NT2/D1 (cell line): ENCODE data around the gene RAPH1.

Source experiments
- DNase-seq: peaks from one replicate; pipeline ENCODE4 v3.0.0-alpha.2; 2011; ENCODE audit warnings: low read depth, low spot score
- H3K27me3 ChIP-seq: 2 replicates; pipeline ENCODE4 v1.6.0; 2011; ENCODE audit warnings: mild to moderate bottlenecking; ENCODE audit not compliant: insufficient read length, insufficient read depth
- H3K36me3 ChIP-seq: 2 replicates; pipeline ENCODE4 v1.6.1; 2011; ENCODE audit warnings: mild to moderate bottlenecking, low read length, mixed read lengths; ENCODE audit not compliant: insufficient read depth, insufficient read length
- H3K4me1 ChIP-seq: 2 replicates; pipeline ENCODE4 v1.5.1; 2011; ENCODE audit not compliant: insufficient read depth, insufficient read length
- H3K4me3 ChIP-seq: 2 replicates; pipeline ENCODE4 v1.5.1; 2011; ENCODE audit warnings: low read depth; ENCODE audit not compliant: insufficient read length
- H3K9ac ChIP-seq: 2 replicates; pipeline ENCODE4 v1.6.0; 2011; ENCODE audit warnings: low read depth; ENCODE audit not compliant: insufficient read length
- H3K9me3 ChIP-seq: 2 replicates; pipeline ENCODE4 v1.5.1; 2011; ENCODE audit warnings: mild to moderate bottlenecking, low read length; ENCODE audit not compliant: insufficient read depth
- SUZ12 ChIP-seq: IDR thresholded peaks from 2 replicates; pipeline ENCODE4 v1.6.1; 2011; ENCODE audit not compliant: insufficient read length, insufficient read depth; ENCODE audit errors: extremely low read depth
- YY1 ChIP-seq: IDR thresholded peaks from 2 replicates; pipeline ENCODE4 v1.6.1; 2011; ENCODE audit not compliant: insufficient read length, insufficient read depth
- ZNF274 ChIP-seq: IDR thresholded peaks from 2 replicates; pipeline ENCODE4 v1.6.1; 2011; ENCODE audit warnings: mild to moderate bottlenecking, low read depth, low read length

Gene RAPH1

GRCh38 chr2:203359450-203359849 lies 175.7 kb downstream of the RAPH1 start:
- Histone ChIP-seq H3K36me3 (peaks cover 2% of the 10 kb centered on the region), H3K4me1 (no peaks in the 10 kb centered on the region), H3K9ac (no peak overlapping the region), H3K27me3 (no peaks in the 10 kb centered on the region), H3K4me3 (no peak overlapping the region), H3K9me3 (0 out of 2 replicates have a peak, but pooled peaks cover 3% of the 10 kb centered on the region)
- DNase-seq: no peak
- no peak for TF ChIP-seq ZNF274
- no peak for TF ChIP-seq SUZ12
- TF ChIP-seq YY1: no peak

- Histone ChIP-seq H3K4me3 (no peak overlapping the region), H3K9ac (no peak overlapping the region), H3K9me3 (0 out of 2 replicates have a peak, but pooled peaks cover 3% of the 10 kb centered on the region), H3K4me1 (no peaks in the 10 kb centered on the region), H3K36me3 (peaks cover 13% of the 10 kb centered on the region), H3K27me3 (no peaks in the 10 kb centered on the region)
- DNase-seq: no peak
- TF ChIP-seq ZNF274 (no peak), SUZ12 (no peak), YY1 (no peak)
These were observed 180.1 kb downstream of the RAPH1 start for GRCh38 chr2:203354966-203355365.

GRCh38 chr2:203352604-203353255 lies 182.4 kb downstream of the RAPH1 start:
- H3K9ac ChIP-seq: no peak overlapping the region
- no peaks in the 10 kb centered on the region for H3K9me3 ChIP-seq
- no peaks in the 10 kb centered on the region for H3K4me1 ChIP-seq
- no peak overlapping the region for H3K4me3 ChIP-seq
- H3K27me3 ChIP-seq: no peaks in the 10 kb centered on the region
- no peak for DNase-seq
- peaks cover 15% of the 10 kb centered on the region for H3K36me3 ChIP-seq
- TF ChIP-seq YY1: no peak
- no peak for TF ChIP-seq SUZ12

- Histone ChIP-seq H3K9me3 (0 out of 2 replicates have a peak, but pooled peaks cover 7% of the 10 kb centered on the region), H3K4me3 (no peak overlapping the region), H3K27me3 (no peaks in the 10 kb centered on the region), H3K36me3 (peaks cover 27% of the 10 kb centered on the region), H3K9ac (no peak overlapping the region), H3K4me1 (no peaks in the 10 kb centered on the region)
- TF ChIP-seq SUZ12 (no peak), ZNF274 (no peak), YY1 (no peak)
- DNase-seq: no peak
These were observed 187.7 kb downstream of the RAPH1 start for GRCh38 chr2:203347375-203347774.

- no peak for TF ChIP-seq SUZ12
- no peak for TF ChIP-seq ZNF274
- no peak for TF ChIP-seq YY1
These were observed 188.5 kb downstream of the RAPH1 start for GRCh38 chr2:203346612-203347011.

GRCh38 chr2:203344667-203345066 lies 190.4 kb downstream of the RAPH1 start:
- H3K4me1 ChIP-seq: peaks cover 3% of the 10 kb centered on the region
- no peak overlapping the region for H3K9ac ChIP-seq
- 0 out of 2 replicates have a peak, but pooled peaks cover 7% of the 10 kb centered on the region for H3K9me3 ChIP-seq
- peaks cover 17% of the 10 kb centered on the region for H3K36me3 ChIP-seq
- no peak overlapping the region for H3K4me3 ChIP-seq
- TF ChIP-seq ZNF274: no peak
- DNase-seq: no peak
- no peaks in the 10 kb centered on the region for H3K27me3 ChIP-seq

More at GRCh38 chr2:203346612-203347011, 188.5 kb downstream of the RAPH1 start:
- 0 out of 2 replicates have a peak, but pooled peaks cover 7% of the 10 kb centered on the region for H3K9me3 ChIP-seq
- no peaks in the 10 kb centered on the region for H3K4me1 ChIP-seq
- no peak overlapping the region for H3K9ac ChIP-seq
- DNase-seq: no peak
- H3K27me3 ChIP-seq: no peaks in the 10 kb centered on the region
- H3K4me3 ChIP-seq: no peak overlapping the region
- H3K36me3 ChIP-seq: peaks cover 20% of the 10 kb centered on the region
